ENCODE data around the gene TPPP2. TPM values are rescaled to one million over a fixed set of nuclear protein-coding genes. Genes with fewer than 3 reads are reported as not detected.

TPPP2 gene
- total and polyA plus RNA-seq, 9 of the 15 experiments (the other 6 are each of a cell fraction or from before 2014, with no cell fraction given): 0.18 TPM; not detected in 8

DNA sequence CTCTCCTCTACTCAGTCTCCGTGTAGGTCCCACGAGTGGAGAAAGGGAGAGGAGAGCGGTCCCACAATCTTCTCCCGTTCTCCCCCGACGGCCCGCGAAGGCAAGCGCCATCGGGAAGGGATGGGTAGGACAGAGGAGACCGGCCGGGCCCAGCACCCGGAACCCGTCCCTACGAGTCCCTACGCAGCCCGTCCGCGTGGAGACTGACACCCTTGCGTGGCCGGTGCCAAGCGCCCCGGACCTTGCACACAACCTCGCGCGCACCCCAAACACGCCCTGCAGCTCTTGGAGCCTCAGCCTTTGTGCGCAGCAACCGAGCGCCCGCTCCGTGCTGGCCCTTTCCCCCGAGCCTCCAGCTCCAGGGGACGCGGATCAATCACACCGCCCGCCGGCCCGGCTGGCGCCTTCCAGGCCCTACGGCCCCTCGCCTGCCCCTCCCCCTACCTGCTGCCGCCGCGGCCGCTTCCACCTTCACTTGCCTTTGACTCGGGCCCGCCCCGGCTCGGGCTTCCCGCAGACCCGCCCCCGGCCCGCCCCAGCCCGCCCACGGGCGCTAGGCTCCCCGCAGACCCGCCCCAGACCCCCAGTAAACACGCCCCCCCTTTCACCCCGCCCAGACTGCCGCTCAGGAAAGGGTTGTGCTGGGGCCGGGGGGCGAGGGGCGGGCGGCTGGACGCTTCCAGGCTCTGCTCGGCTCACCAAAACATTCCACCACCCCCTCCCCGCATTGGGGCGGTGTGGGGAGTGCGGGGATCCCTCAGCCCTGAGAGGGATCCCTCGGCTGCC lies 5.2 kb upstream of the TPPP2 start, which contains the start of gene NDRG2:
Gene NDRG2, minus strand, starts transcription at position 477 of the 786 bp plus-strand sequence. CDS start 1,746 bp downstream, outside the sequence.
- no peaks in the 10 kb centered on the region for H3K9me3 ChIP-seq (replicated peaks; ENCODE audit: control insufficient read depth, insufficient read depth, low read depth, low read length)
- POLR2A ChIA-PET: interaction anchor here (0.9 to 2.6 kb wide), 2 partner anchors 10 to 14 kb away, joined by 3 to 12 read pairs; no protein-coding TSS in a partner anchor
- no peaks in the 10 kb centered on the region for H4K20me1 ChIP-seq (replicated peaks; ENCODE audit: control insufficient read depth, insufficient read depth, low read length)
- H3K79me2 ChIP-seq (ENCODE audit: control insufficient read depth, insufficient read depth, low read length): peaks cover 21% of the 10 kb centered on the region
- peak within 1 kb of the TSS; percentile 66 for H3K4me3 ChIP-seq
- H3K9ac ChIP-seq (ENCODE audit: insufficient read depth in 1 of 2, low read depth in 2 of 2, low read length in 2 of 2): peak within 1 kb of the TSS; percentile 77 to 92
- H3K4me2 ChIP-seq (ENCODE audit: insufficient read depth, low read length): peak within 1 kb of the TSS; percentile 82
- H3K9me1 ChIP-seq (ENCODE audit: control insufficient read depth, insufficient read depth, low read length): peaks cover 2% of the 10 kb centered on the region
- H3K4me1 ChIP-seq (replicated peaks in 1 of 2; ENCODE audit: control insufficient read depth in 2 of 2, insufficient read depth in 2 of 2, low read length in 2 of 2): peaks cover 35 to 39% of the 10 kb centered on the region in 2 experiments
- H3K36me3 ChIP-seq (ENCODE audit: control insufficient read depth, insufficient read depth, low read length): peaks cover 15% of the 10 kb centered on the region; the same call in 1 of the 3 replicates
- in situ Hi-C loops (cut with MboI): no loop called here
- H2AFZ ChIP-seq (ENCODE audit: low read depth, low read length): peak within 1 kb of the TSS; percentile 81
- peak within 1 kb of the TSS; percentile 80 for H3K27ac ChIP-seq (ENCODE audit: extremely low read depth, low read depth, low read length)
- no peak for FAIRE-seq
- BruUV-seq (replicated peaks): TSS peak; percentile 67
- peak; percentile 90 for ATAC-seq
- DNase-seq (ENCODE audit: extremely low read depth in 1 of 4, low spot score in 3 of 4): peak; percentile 85 to 92 (median 91)
- intact Hi-C loops (cut with micrococcal nuclease): no loop called here
- WGBS (ENCODE audit: insufficient coverage, low coverage, missing lambda C conversion rate): 2% methylated on average over 17 of the region's 72 CpGs
- H3K27me3 ChIP-seq (ENCODE audit: control insufficient read depth in 2 of 2, insufficient read depth in 2 of 2, low read length in 2 of 2): no peaks in the 10 kb centered on the region
- CTCF ChIA-PET (ENCODE audit: low intra/inter-chr PET ratio): no interaction called here
- no peak for TF ChIP-seq ZNF41 (CRISPR knock-in tag; conservative IDR thresholded peaks at IDR 0.05)
- no peak for TF ChIP-seq NCOA4 (IDR thresholded peaks at IDR 0.05; ENCODE audit: partially characterized antibody)
- no peak for TF ChIP-seq WHSC1 (IDR thresholded peaks at IDR 0.05; ENCODE audit: low read length)
- TF ChIP-seq, protein P1, sequence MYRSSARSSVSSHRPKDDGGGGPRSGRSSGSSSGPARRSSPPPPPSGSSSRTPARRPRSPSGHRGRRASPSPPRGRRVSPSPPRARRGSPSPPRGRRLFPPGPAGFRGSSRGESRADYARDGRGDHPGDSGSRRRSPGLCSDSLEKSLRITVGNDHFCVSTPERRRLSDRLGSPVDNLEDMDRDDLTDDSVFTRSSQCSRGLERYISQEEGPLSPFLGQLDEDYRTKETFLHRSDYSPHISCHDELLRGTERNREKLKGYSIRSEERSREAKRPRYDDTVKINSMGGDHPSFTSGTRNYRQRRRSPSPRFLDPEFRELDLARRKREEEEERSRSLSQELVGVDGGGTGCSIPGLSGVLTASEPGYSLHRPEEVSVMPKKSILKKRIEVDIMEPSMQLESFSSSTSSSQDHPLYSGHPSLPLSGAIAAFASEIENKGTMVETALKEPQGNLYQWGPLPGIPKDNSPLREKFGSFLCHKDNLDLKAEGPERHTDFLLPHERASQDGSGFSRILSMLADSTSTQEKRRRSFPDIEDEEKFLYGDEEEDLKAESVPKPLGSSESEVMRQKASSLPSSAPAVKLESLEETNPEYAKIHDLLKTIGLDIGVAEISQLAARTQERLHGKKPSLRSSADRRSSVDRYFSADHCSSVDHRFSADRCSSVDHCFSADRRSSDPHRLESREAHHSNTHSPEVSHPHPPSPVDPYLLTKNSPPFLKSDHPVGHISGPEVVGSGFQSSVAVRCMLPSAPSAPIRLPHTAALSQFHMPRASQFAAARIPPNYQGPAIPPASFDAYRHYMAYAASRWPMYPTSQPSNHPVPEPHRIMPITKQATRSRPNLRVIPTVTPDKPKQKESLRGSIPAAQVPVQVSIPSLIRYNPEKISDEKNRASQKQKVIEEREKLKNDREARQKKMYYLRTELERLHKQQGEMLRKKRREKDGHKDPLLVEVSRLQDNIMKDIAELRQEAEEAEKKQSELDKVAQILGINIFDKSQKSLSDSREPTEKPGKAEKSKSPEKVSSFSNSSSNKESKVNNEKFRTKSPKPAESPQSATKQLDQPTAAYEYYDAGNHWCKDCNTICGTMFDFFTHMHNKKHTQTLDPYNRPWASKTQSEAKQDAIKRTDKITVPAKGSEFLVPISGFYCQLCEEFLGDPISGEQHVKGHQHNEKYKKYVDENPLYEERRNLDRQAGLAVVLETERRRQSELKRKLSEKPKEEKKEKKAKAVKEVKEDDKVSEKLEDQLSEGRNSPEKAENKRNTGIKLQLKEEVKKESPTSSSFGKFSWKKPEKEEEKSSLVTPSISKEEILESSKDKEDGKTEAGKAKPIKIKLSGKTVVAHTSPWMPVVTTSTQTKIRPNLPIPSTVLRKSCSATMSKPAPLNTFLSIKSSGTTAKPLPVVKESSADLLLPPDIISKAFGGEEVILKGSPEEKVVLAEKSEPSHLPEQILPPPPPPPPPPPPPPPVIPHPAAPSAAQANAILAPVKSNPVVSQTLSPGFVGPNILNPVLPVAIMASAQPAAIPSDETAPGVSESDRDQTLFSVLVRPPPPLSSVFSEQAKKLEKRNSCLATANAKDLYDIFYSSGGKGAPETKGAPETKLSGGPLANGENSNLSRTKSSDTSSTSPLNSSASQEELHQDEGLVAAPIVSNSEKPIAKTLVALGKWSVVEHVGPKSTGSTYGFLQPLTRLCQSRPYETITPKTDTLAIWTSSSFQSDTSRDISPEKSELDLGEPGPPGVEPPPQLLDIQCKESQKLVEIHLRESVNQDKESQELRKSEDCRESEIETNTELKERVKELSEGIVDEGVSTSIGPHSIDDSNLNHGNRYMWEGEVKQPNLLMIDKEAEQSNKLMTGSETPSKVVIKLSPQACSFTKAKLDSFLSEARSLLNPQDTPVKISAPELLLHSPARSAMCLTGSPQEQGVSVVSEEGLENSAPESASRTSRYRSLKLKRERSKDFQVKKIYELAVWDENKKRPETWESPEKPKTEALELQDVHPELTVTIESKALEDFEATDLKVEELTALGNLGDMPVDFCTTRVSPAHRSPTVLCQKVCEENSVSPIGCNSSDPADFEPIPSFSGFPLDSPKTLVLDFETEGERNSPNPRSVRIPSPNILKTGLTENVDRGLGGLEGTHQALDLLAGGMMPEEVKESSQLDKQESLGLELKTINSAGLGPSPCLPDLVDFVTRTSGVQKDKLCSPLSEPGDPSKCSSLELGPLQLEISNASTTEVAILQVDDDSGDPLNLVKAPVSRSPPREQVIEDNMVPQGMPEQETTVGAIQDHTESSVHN (IDR thresholded peaks at IDR 0.05; ENCODE audit: borderline replicate concordance in 1 of 2, low read depth in 1 of 2): no peak
- TF ChIP-seq ZZZ3 (IDR thresholded peaks at IDR 0.05): no peak
- no peak for TF ChIP-seq MAFG (tag; conservative IDR thresholded peaks at IDR 0.05)
- no peak for TF ChIP-seq ZNF696 (CRISPR knock-in tag; conservative IDR thresholded peaks at IDR 0.05)
- TF ChIP-seq ZNF778 (CRISPR knock-in tag; IDR thresholded peaks at IDR 0.05): no peak
- TF ChIP-seq HDAC2 (IDR thresholded peaks at IDR 0.05): no peak
- no peak for TF ChIP-seq BHLHE40 (IDR thresholded peaks at IDR 0.05; ENCODE audit: low read length)
- TF ChIP-seq ZNF239 (CRISPR knock-in tag; IDR thresholded peaks at IDR 0.05): no peak
- TF ChIP-seq ZNF551 (CRISPR knock-in tag; IDR thresholded peaks at IDR 0.05): no peak

All from K562 (cell line).